ENCODE data around the gene DNM3.
A peak's percentile ranks its signal among the peaks of the same experiment; 100 is the strongest.

Gene DNM3

DNA sequence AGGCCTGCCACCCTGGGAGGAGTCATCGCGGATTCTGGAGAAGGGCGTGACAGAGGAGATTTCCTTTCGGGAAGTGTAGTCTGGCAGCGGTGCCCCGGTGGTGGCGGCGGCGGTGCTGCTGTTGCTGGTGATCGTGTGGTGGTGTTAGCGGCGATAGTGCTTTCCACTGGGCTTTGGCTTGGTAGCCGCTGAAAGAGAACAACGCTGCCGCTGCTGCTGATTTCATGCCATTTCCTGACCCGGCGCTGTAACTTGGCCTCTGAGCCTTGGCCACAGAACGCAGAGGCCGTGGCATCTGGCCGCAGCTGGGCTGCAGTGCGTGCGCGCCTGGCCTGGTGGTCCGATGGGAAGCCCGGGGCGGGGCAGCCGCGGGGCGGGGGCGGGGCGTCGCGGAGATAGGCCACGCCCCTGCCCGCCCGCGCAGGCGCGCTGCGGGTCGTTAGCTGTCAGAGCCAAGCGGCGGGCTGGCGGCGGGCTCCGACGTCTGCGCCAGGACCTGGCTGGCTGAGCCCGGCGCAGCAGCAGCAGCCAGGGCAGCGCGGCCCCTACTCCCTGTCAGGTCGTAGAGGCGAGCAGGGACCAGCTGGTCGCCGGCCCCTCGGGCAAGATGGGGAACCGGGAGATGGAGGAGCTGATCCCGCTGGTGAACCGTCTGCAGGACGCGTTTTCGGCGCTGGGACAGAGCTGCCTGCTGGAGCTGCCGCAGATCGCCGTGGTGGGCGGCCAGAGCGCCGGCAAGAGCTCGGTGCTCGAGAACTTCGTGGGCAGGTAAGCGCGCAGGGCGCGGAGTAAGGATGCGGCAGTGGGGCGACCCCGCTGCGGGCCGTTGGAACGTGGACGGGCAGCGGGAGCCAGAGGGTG, at the start of gene DNM3:
Gene DNM3 (plus strand): TSS at position 449 of the 861 bp plus-strand sequence. CDS start 159 bp downstream, at position 608.
- 0 out of 2 replicates have a peak, but pooled peaks cover 5% of the 10 kb centered on the region for H3K27me3 ChIP-seq (replicated peaks; ENCODE audit: insufficient read depth, low read length)
- no peaks in the 10 kb centered on the region for H3K36me3 ChIP-seq (replicated peaks; ENCODE audit: insufficient read depth, low read length)
- peak within 1 kb of the TSS; percentile 55; the same call in 1 of the 2 replicates for H3K9ac ChIP-seq (ENCODE audit: low read length)
- H3K79me2 ChIP-seq (ENCODE audit: low read length) = no peaks in the 10 kb centered on the region
- no peak for TF ChIP-seq EZH2phosphoT487 (IDR thresholded peaks at IDR 0.05; ENCODE audit: low read length)
- TF ChIP-seq, protein P1, sequence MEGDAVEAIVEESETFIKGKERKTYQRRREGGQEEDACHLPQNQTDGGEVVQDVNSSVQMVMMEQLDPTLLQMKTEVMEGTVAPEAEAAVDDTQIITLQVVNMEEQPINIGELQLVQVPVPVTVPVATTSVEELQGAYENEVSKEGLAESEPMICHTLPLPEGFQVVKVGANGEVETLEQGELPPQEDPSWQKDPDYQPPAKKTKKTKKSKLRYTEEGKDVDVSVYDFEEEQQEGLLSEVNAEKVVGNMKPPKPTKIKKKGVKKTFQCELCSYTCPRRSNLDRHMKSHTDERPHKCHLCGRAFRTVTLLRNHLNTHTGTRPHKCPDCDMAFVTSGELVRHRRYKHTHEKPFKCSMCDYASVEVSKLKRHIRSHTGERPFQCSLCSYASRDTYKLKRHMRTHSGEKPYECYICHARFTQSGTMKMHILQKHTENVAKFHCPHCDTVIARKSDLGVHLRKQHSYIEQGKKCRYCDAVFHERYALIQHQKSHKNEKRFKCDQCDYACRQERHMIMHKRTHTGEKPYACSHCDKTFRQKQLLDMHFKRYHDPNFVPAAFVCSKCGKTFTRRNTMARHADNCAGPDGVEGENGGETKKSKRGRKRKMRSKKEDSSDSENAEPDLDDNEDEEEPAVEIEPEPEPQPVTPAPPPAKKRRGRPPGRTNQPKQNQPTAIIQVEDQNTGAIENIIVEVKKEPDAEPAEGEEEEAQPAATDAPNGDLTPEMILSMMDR (IDR thresholded peaks at IDR 0.05; ENCODE audit: low read length) = no peak
- TF ChIP-seq EZH2 (optimal IDR thresholded peaks at IDR 0.05; ENCODE audit: low read depth, low read length) = no peak
- 0 out of 2 replicates have a peak, but pooled peaks cover 5% of the 10 kb centered on the region for H3F3A ChIP-seq (ENCODE audit: insufficient read depth, low read length)
- H3K9me2 ChIP-seq (replicated peaks; ENCODE audit: insufficient read depth, low read length) = no peaks in the 10 kb centered on the region
- H3K4me1 ChIP-seq (ENCODE audit: low read length) = peaks cover 5% of the 10 kb centered on the region; the same call in 1 of the 2 replicates
- no peaks in the 10 kb centered on the region for H4K20me1 ChIP-seq (ENCODE audit: insufficient read depth, low read length)
- no peak within 1 kb of the TSS for H3K27ac ChIP-seq (ENCODE audit: low read length)
- peak within 1 kb of the TSS; percentile 92 for H3K4me2 ChIP-seq (ENCODE audit: low read depth, low read length)
- H2AFZ ChIP-seq (ENCODE audit: low read length) = peak within 1 kb of the TSS; percentile 97
- H3K9me3 ChIP-seq (replicated peaks; ENCODE audit: insufficient read depth, low read length) = no peaks in the 10 kb centered on the region
- DNase-seq = peak; percentile 89
- peak within 1 kb of the TSS; percentile 87 for H3K4me3 ChIP-seq (ENCODE audit: low read length)

DNA sequence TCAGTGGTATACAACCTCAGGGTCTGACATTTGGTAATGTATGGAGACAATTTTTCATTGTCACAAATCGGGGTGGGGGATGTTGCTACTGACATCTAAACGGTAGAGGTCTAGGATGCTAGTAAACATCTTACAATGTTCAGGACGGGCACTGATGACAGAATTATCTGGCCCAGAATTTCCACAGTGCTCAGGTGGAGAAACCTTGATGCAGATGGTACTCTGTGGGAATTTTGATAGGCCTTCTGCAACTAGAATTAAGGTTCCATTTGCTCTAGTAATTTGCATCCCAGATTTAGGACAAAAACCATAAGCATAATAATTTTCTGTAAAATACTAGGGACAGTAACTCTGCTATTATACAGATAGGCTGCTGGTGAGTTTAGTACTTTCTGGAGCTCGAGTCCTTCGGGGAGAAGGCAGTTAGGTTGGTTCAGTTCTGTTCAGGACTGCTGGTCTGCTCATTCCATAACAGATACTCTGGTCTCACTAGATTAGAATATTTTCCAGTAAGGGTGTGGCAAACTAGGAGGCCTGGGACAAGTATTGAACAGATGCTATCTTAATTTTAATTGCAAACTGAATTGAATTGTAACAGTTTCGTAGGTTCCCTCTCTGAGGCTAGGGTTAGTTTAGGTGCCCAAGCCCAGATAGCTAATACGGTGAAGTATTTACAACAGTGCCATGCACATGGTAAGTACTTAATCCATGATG, 48.5 kb upstream of the DNM3 start:
- H3K4me1 ChIP-seq (ENCODE audit: low read length) = no peaks in the 10 kb centered on the region
- no peak overlapping the region for H3K4me3 ChIP-seq (ENCODE audit: low read length)
- H3K9ac ChIP-seq (ENCODE audit: low read length) = no peak overlapping the region
- H3K79me2 ChIP-seq (ENCODE audit: low read length) = 0 out of 2 replicates have a peak, but pooled peaks cover 7% of the 10 kb centered on the region
- H4K20me1 ChIP-seq (ENCODE audit: insufficient read depth, low read length) = no peaks in the 10 kb centered on the region
- H3K4me2 ChIP-seq (ENCODE audit: low read depth, low read length) = no peak overlapping the region
- H2AFZ ChIP-seq (ENCODE audit: low read length) = no peak overlapping the region
- no peaks in the 10 kb centered on the region for H3K9me2 ChIP-seq (replicated peaks; ENCODE audit: insufficient read depth, low read length)
- H3K9me3 ChIP-seq (replicated peaks; ENCODE audit: insufficient read depth, low read length) = no peaks in the 10 kb centered on the region
- TF ChIP-seq EZH2 (optimal IDR thresholded peaks at IDR 0.05; ENCODE audit: low read depth, low read length) (no peak), EZH2phosphoT487 (IDR thresholded peaks at IDR 0.05; ENCODE audit: low read length) (no peak)
- TF ChIP-seq, protein P1 (IDR thresholded peaks at IDR 0.05; ENCODE audit: low read length) = no peak
- no peaks in the 10 kb centered on the region for H3K27me3 ChIP-seq (replicated peaks; ENCODE audit: insufficient read depth, low read length)
- no peak for DNase-seq
- no peak overlapping the region for H3K27ac ChIP-seq (ENCODE audit: low read length)
- no peaks in the 10 kb centered on the region; the same call in 1 of the 2 replicates for H3F3A ChIP-seq (ENCODE audit: insufficient read depth, low read length)
- peaks cover 4% of the 10 kb centered on the region for H3K36me3 ChIP-seq (replicated peaks; ENCODE audit: insufficient read depth, low read length)

DNA sequence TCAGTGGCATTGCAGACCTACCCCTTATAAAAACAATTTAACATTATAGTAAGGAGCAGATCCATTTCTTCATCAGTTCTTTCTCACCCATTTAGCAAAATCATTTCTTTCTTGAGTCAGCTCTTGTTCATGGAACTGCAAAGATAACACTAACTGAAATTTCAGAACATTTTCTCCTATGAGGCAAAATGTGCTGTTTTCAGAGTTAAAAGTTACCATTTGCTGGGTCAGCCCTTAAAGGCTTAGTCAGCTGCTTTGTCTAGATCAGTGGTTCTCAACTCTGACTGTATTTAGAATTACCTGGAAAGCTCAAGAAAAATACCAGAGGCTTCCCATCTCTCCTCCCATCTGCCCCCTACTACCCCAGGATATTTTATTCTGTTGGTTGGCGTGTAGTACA, 47.7 kb upstream of the DNM3 start:
- no peak for TF ChIP-seq EZH2phosphoT487 (IDR thresholded peaks at IDR 0.05; ENCODE audit: low read length)
- no peak for TF ChIP-seq EZH2 (optimal IDR thresholded peaks at IDR 0.05; ENCODE audit: low read depth, low read length)
- TF ChIP-seq, protein P1 (IDR thresholded peaks at IDR 0.05; ENCODE audit: low read length) = no peak
- 0 out of 2 replicates have a peak, but pooled peaks cover 4% of the 10 kb centered on the region for H3K79me2 ChIP-seq (ENCODE audit: low read length)
- no peak for DNase-seq
- no peak overlapping the region for H3K4me3 ChIP-seq (ENCODE audit: low read length)
- no peaks in the 10 kb centered on the region; the same call in 1 of the 2 replicates for H3F3A ChIP-seq (ENCODE audit: insufficient read depth, low read length)
- no peak overlapping the region for H3K27ac ChIP-seq (ENCODE audit: low read length)
- H3K9me2 ChIP-seq (replicated peaks; ENCODE audit: insufficient read depth, low read length) = no peaks in the 10 kb centered on the region
- H3K4me1 ChIP-seq (ENCODE audit: low read length) = no peaks in the 10 kb centered on the region
- no peak overlapping the region for H2AFZ ChIP-seq (ENCODE audit: low read length)
- no peaks in the 10 kb centered on the region for H3K9me3 ChIP-seq (replicated peaks; ENCODE audit: insufficient read depth, low read length)
- no peaks in the 10 kb centered on the region for H4K20me1 ChIP-seq (ENCODE audit: insufficient read depth, low read length)
- H3K4me2 ChIP-seq (ENCODE audit: low read depth, low read length) = no peak overlapping the region
- no peaks in the 10 kb centered on the region for H3K27me3 ChIP-seq (replicated peaks; ENCODE audit: insufficient read depth, low read length)
- H3K36me3 ChIP-seq (replicated peaks; ENCODE audit: insufficient read depth, low read length) = peaks cover 2% of the 10 kb centered on the region
- no peak overlapping the region for H3K9ac ChIP-seq (ENCODE audit: low read length)
